PC-3 (cell line): ENCODE measurements around the gene RFESD. TPM values are rescaled to one million over a fixed set of nuclear protein-coding genes. Genes with fewer than 3 reads are reported as not detected.

ENCODE experiments used
- ATAC-seq: fragments of 200-7000 bp; cut with Tn5 transposase; 2 replicates; pipeline ENCODE4 v1.9.1; 2020; ENCODE audit warnings: mild to moderate bottlenecking, moderate library complexity
- BruUV-seq: library from RNA; stranded (reverse); fragments of 400-500 nt; replicated peaks from 2 replicates; lab custom pipeline; 2021; lab: Mats Ljungman, UMichigan
- CTCF ChIA-PET: fragments of 300-600 bp; sonication (Branson Sonifier 250); formaldehyde crosslinking; loops from one replicate; lab custom pipeline; 2022; ENCODE audit warnings: antibody characterized with exemption; lab: Charles Lee
- POLR2A ChIA-PET: fragments of 300-600 bp; sonication (Branson Sonifier 250); formaldehyde crosslinking; loops from one replicate; lab custom pipeline; 2022; ENCODE audit warnings: antibody characterized with exemption; ENCODE audit not compliant: unreplicated experiment; lab: Charles Lee
- DNase-seq: peaks from one replicate; pipeline ENCODE4 v3.0.0-alpha.2; 2015
- H2AFZ ChIP-seq: fragments of 300-600 bp; sonication (generic); 2 replicates; pipeline ENCODE4 v1.6.0; 2016; ENCODE audit warnings: antibody characterized with exemption, low read length
- H3F3A ChIP-seq: fragments of 300-600 bp; sonication (generic); one replicate; pipeline ENCODE4 v1.6.0; 2017; ENCODE audit warnings: antibody characterized with exemption, low read length, control low read depth, mild to moderate bottlenecking; ENCODE audit not compliant: unreplicated experiment
- H3K27ac ChIP-seq: fragments of 300-600 bp; sonication (generic); 2 replicates; pipeline ENCODE4 v1.5.1; 2016; ENCODE audit warnings: mild to moderate bottlenecking, low read length
- H3K27me3 ChIP-seq: fragments of 300-600 bp; sonication (generic); 2 replicates; pipeline ENCODE4 v1.6.1; 2016; ENCODE audit warnings: low read length, mixed read lengths
- H3K36me3 ChIP-seq: fragments of 300-600 bp; sonication (generic); 2 replicates; pipeline ENCODE4 v1.6.1; 2016; ENCODE audit warnings: low read depth, mixed run types, low read length, mixed read lengths
- H3K4me1 ChIP-seq: fragments of 300-600 bp; sonication (generic); 2 replicates; pipeline ENCODE4 v1.5.1; 2016; ENCODE audit warnings: low read length; ENCODE audit not compliant: insufficient read depth
- H3K4me2 ChIP-seq: fragments of 300-600 bp; sonication (generic); 2 replicates; pipeline ENCODE4 v1.6.0; 2016; ENCODE audit warnings: low read length
- H3K4me3 ChIP-seq: fragments of 300-600 bp; sonication (generic); 2 replicates; pipeline ENCODE4 v1.5.1; 2016; ENCODE audit warnings: mild to moderate bottlenecking, low read length, mixed read lengths
- H3K79me2 ChIP-seq: fragments of 300-600 bp; sonication (generic); 2 replicates; pipeline ENCODE4 v1.6.1; 2017; ENCODE audit warnings: low read length, mixed read lengths
- H3K9ac ChIP-seq: fragments of 300-600 bp; sonication (generic); 2 replicates; pipeline ENCODE4 v1.6.0; 2016; ENCODE audit warnings: mild to moderate bottlenecking, low read length
- H3K9me2 ChIP-seq: fragments of 300-600 bp; sonication (generic); replicated peaks from 2 replicates; pipeline ENCODE4 v1.6.1; 2016; ENCODE audit warnings: mixed run types, low read length, mixed read lengths
- H3K9me3 ChIP-seq: fragments of 300-600 bp; sonication (generic); 2 replicates; pipeline ENCODE4 v1.6.1; 2016; ENCODE audit warnings: low read length, mixed read lengths
- H4K20me1 ChIP-seq: fragments of 300-600 bp; sonication (generic); 2 replicates; pipeline ENCODE4 v1.6.1; 2016; ENCODE audit warnings: low read length, mixed read lengths
- CTCF ChIP-seq: fragments of 300-600 bp; sonication (generic); conservative IDR thresholded peaks from 2 replicates; pipeline ENCODE4 v1.5.1; 2017; ENCODE audit warnings: antibody characterized with exemption, low read depth, mild to moderate bottlenecking, low read length
- EZH2 ChIP-seq: fragments of 300-600 bp; sonication (generic); IDR thresholded peaks from one replicate; pipeline ENCODE4 v1.6.1; 2017; ENCODE audit warnings: antibody characterized with exemption, mild to moderate bottlenecking, low read length; ENCODE audit not compliant: unreplicated experiment
- EZH2phosphoT487 ChIP-seq: fragments of 300-600 bp; sonication (generic); IDR thresholded peaks from 2 replicates; pipeline ENCODE4 v1.6.1; 2018; ENCODE audit warnings: mild to moderate bottlenecking, antibody characterized with exemption, low read length, borderline replicate concordance
- intact Hi-C: fragments of 100-400 bp; cut with micrococcal nuclease; formaldehyde crosslinking; loops from 2 replicates; pipeline ENCODE4 v1.9.0; 2023
- total RNA-seq: library from RNA; depleted of rRNA; stranded (reverse); fragments of >200 nt; gene quantifications from 2 replicates; pipeline ENCODE4 v1.2.3, GENCODE V29; 2014

RFESD gene
- total RNA-seq, 1 experiment from 2014 or later = 0.36 TPM

DNA sequence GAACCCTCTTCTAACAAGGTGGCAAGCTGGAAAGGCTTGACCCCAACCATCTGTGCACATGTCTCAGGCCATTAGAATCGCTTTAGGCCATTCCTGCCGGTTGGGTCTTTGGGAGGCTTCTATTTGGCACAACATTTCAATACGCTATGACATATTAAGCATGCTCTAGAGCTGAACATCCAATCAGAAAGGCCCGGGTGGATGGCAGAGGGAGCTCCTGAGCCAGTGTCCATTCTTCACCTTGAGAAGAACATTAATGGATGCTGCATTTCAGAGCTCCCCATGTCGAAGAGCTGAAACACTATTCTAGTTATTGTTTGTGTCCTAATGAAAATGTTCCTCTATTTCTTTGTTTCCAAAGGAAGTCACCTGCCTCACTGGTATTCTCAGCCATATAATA, 23.4 kb downstream of the RFESD start:
- Histone ChIP-seq H3K9me3 (no peaks in the 10 kb centered on the region), H3K4me3 (no peak overlapping the region), H3K27me3 (no peaks in the 10 kb centered on the region), H2AFZ (no peak overlapping the region), H3K9me2 (no peaks in the 10 kb centered on the region), H3K27ac (no peak overlapping the region), H3F3A (no peaks in the 10 kb centered on the region), H3K4me1 (no peaks in the 10 kb centered on the region; the same call in 1 of the 2 replicates), H3K79me2 (no peaks in the 10 kb centered on the region), H3K9ac (no peak overlapping the region), H3K36me3 (no peaks in the 10 kb centered on the region), H4K20me1 (no peaks in the 10 kb centered on the region), H3K4me2 (no peak overlapping the region)
- CTCF ChIA-PET = no interaction called here
- POLR2A ChIA-PET = interaction anchor here (0.6 kb wide), 1 partner anchor 52 kb away, joined by 3 read pairs; no protein-coding TSS in a partner anchor
- TF ChIP-seq EZH2phosphoT487 (no peak), EZH2 (no peak), CTCF (no peak)
- BruUV-seq = no TSS peak
- DNase-seq (no peak), ATAC-seq (no peak)
- intact Hi-C loops = no loop called here

DNA sequence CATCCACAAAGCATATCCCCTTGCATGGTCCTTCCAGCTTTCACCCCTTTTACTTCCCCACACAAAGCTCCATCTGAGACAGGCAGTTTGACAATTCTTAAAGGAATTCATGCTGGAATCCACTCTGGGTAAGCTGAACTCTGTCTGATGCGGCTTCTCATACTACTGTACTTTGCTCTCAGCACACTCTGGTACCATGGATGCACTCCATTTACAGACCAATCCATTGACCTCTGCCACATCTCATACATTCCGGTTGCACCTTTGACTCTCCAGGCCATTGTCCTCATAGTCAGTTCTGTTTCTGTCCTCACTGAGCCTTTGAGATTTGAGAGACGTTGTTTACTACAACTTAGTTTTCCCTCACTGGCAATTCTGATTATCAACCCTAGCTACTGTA, 24.0 kb downstream of the RFESD start:
- H3K27me3 ChIP-seq = no peaks in the 10 kb centered on the region
- H3K9me3 ChIP-seq = no peaks in the 10 kb centered on the region
- intact Hi-C loops = no loop called here
- no peak overlapping the region for H3K9ac ChIP-seq
- H3K4me1 ChIP-seq = no peaks in the 10 kb centered on the region; the same call in 1 of the 2 replicates
- DNase-seq (no peak), ATAC-seq (no peak)
- CTCF ChIA-PET = interaction anchor here (0.6 kb wide), 1 partner anchor 23 kb away, joined by 4 read pairs; no protein-coding TSS in a partner anchor
- no peaks in the 10 kb centered on the region for H3F3A ChIP-seq
- BruUV-seq = no TSS peak
- H3K36me3 ChIP-seq = no peaks in the 10 kb centered on the region
- no peaks in the 10 kb centered on the region for H3K79me2 ChIP-seq
- no peak overlapping the region for H2AFZ ChIP-seq
- no peaks in the 10 kb centered on the region for H3K9me2 ChIP-seq
- H3K4me3 ChIP-seq = no peak overlapping the region
- TF ChIP-seq EZH2phosphoT487 (no peak), CTCF (no peak), EZH2 (no peak)
- POLR2A ChIA-PET = interaction anchor here (0.6 kb wide), 1 partner anchor 52 kb away, joined by 3 read pairs; no protein-coding TSS in a partner anchor
- no peaks in the 10 kb centered on the region for H4K20me1 ChIP-seq
- no peak overlapping the region for H3K27ac ChIP-seq
- H3K4me2 ChIP-seq = no peak overlapping the region

DNA sequence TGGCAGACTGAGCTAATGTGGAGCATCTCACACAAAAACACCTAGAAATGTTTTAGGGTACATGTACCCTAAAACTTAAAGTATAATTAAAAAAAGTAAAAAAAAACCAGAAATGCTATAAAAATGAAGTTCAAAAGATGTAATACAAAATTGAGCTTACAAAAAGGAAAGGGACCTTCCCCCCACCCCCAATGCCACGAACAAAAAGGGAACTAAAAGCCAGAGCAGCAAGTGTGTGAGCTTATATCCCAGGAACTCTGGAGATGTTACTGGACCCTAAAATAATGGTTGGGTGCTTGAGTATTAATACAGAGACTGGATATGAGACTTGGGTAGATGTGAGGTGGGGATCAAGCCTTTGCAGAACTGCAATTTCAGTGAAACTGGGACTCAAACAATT, 25.2 kb downstream of the RFESD start:
- no peaks in the 10 kb centered on the region for H3K79me2 ChIP-seq
- H3K9me3 ChIP-seq = no peaks in the 10 kb centered on the region
- no peaks in the 10 kb centered on the region for H4K20me1 ChIP-seq
- H3K4me2 ChIP-seq = no peak overlapping the region
- H3K36me3 ChIP-seq = no peaks in the 10 kb centered on the region
- DNase-seq = no peak
- TF ChIP-seq CTCF (no peak), EZH2phosphoT487 (no peak), EZH2 (no peak)
- no peaks in the 10 kb centered on the region for H3F3A ChIP-seq
- H3K9me2 ChIP-seq = no peaks in the 10 kb centered on the region
- no TSS peak for BruUV-seq
- no peak overlapping the region for H3K4me3 ChIP-seq
- no peaks in the 10 kb centered on the region for H3K27me3 ChIP-seq
- CTCF ChIA-PET = no interaction called here
- H3K9ac ChIP-seq = no peak overlapping the region
- intact Hi-C loops = no loop called here
- no peak overlapping the region for H2AFZ ChIP-seq
- ATAC-seq = no peak
- H3K27ac ChIP-seq = no peak overlapping the region
- POLR2A ChIA-PET = no interaction called here
- no peaks in the 10 kb centered on the region; the same call in 1 of the 2 replicates for H3K4me1 ChIP-seq
